Measurements from ENCODE around the gene RHCG.

Gene RHCG

DNA sequence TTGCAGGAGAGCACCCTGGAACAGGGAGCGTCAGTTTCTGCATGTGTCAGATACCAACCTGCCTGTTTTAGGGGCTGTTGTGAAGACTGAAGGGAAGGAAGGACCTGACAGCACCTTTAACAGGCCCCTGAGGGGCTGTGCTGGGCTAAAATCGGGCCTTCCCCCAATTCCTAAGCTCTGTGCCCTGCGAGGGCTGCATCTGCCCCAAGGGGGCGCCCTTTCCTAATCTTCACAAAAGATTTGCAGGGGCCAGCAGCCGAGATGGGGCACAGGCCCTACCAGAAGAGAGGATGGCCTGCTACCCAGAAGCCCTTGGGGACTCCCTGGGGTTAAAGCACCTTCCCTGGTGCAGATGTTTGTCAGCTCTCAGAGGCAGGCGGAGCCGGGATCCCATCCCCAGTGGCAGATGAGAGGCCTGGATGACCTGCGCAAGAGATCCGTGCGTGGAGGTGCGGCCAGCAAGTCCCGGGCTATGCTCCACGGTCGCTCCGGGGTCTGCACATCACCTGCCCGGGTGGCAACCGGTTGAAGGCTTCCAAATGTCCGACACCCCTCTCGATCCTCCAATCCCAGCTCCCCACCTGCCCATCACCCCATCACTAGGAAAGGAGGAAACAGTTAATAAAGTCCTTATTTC is 53.6 kb downstream of the RHCG start:
- peak; percentile 2 for DNase-seq

DNA sequence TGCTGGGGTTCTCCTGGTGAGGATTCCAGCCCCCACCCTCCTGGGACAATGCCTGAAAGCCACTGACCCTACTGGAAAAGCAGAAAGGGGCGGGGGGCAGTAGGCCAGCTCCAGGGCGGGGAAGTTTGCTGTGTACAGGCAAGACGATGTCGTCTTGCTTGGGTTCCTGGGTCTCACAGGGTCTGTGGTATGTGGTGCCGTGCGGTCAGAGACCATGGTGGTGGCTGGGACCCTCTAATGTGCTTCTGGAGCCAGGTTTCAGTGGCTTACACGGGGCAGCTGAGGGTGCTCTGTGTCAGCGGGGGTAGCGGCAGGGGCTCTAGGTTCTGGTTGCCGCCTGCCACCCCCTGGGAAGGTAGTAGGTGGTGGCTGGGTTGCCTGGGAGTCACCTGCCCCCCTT is 54.2 kb downstream of the RHCG start:
- no peak for DNase-seq

DNA sequence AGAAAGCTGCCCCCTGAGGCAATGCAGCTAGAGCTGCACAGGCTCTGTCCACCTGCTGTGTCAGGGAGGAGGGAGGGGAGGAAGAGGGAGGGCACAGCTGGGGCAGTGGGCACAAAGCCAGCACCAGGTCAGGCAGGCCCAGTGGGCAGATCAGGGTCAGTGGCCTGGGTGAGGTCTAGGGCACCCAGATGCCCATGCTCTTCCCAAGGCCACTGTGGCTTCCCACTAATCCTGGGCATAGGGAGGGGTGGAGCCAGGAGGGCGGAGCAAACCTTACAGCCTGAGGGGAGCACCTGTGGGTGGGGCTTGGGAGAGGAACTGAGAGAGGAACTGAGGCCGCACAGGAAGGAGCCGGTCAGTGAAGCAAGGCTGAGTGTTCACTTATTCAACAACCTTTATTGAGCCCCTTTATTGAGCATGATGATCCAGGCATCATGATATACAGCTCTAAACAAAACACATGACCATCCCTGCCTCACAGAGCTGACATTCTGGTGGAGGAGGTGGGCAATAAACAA is 55.0 kb downstream of the RHCG start:
- DNase-seq = no peak

DNA sequence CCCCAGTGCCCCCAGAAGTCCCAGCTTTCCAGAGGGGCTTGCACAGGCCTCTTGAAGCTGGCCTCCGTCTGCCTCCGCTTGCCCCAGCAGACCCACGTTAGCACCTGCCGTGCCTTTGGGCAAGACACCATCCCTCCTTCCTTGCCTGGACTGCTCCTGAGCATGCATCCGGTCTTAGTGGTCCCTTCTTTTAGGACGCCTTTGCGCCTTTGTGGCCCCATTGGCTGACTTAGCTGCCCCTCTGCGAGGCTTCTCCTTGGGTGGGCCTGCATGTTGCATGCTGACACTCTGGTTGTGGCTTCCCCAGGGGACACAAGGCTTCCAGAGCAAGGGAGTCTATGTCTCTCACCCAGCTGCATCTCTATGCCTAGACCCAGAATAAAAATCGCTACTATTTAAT is 56.6 kb downstream of the RHCG start:
- DNase-seq = no peak

DNA sequence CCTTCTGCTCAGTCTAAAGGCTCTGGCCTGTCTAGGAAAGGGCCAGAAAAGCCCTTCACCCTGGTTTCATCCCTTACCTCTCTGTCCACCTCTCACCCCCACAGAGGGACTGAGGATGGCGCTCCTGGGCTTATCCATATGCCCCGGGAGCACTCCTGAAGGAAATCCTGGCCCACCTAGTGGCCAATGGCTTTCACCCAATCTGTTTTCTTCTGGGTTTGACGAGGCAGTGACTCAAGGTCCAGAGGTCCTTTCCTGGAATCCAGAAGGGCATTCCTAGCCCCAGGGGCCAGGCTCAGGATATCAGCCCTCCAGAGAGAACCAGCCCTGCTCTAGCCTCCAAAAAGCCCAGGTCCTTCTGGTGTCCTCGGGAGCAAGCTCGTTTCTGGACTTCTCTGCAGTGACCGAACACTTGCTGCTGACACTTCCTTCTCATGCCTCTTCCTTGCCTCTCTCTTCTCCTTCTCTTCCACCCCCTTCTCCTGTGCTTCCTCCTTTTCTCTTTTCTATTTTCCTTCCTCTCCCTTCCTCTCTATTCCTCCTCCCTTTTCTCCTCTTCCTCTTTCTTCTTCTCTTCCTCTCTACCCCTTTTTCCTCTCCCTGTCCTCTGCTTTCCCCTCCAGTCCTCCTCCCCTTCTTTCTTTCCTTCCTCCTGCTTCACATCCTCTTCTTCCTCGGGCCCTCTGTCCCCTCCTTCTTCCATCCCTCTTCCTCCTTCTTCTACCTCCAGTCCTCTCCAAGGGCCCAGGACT is 59.6 kb downstream of the RHCG start:
- DNase-seq = no peak

DNA sequence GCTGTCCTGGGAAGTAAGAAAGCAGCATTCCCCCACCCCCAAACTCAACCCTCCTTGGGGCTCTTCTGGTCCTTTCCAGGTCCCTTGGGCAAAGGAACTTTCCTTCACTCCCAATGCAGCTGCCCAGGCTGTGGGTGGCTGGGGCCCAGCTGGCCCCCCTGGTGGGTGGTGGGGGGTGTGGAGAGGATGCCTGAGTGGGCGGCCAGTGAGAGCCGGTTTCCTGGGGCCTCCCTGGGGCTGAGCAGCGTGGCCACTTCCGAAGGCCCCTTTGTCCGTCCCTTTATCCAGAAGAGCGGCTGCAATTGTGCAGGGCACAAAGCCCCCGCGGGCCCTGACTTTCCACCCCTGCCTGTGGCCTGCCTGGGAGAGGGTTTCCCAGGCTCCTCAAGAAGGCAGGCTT is 61.0 kb downstream of the RHCG start:
- DNase-seq = no peak

DNA sequence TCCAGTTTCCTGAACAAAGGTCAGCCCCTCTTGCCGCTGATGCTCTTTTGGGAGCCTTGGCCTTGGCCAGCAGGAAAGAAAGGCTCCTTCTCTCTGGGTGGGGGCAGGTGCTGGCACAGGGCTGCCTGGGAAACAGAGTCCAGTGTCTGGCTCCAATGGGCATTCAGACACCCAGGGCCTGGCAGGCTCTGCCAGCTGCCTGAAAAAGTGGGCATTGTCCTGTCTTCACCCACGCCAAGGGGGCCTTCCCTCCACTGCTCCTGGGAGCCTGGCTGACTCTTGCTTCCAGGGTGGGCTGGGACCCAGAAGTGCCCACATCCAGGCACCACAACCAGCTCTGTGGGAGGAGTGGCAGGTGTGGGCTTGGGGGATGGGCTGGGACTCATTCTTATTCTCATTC is 62.7 kb downstream of the RHCG start:
- DNase-seq = no peak

DNA sequence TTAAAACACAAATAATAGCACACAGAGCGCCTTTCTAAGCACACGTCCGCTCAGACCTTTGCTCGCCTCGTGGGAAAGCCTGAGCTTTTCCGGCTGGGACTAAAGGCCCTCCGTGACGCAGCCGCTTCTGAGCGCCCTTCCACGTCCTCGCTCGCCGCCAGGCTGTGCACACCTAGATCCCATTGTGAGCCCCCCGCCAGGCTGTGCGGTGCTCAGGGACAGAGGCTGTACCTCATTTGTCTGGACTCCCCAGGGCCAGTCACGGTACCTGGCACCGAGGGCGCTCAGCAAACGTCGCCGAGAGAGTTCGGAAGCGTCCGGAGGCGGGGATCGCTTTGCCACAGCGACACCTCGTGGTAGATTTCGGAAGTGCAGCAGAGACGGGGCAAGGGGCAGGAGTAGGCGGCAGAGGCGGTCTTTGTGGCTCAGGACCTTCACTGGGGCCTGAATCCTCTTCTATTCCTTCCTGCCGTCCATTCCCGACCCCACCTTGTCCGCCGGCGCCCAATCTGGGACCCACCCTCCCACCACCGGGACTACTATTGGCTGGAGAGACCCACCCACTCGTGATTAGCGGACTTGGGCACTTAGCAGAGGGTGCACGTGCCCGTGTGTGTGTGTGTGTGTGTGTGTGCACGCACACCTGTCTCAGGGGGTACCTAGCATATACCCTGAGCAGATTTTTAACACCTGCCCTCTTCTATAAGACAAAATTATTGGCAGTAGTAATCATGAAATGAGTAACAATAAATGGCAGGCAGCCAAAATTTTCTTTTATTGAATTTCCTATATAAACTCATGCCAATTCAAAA is 65.6 kb downstream of the RHCG start:
- peak; percentile 79 for DNase-seq

DNA sequence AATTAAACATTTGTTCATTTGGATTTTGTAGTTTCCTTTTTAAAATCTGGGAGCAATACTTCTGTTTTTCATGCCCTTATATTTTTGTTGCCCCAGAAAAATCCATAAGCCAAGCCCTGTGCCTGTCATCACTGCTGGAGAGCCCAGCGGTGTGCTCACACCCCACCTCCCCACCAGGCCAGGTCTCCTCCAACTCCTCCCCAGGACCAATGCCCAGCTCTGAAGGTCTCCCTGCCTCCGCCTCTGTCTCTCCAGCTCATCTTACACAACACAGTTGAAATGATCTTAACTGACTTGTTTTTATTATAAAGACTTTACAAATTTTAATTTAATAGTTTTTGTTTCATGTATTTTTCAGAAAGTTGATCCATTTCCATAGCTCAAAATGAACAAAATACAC is 66.4 kb downstream of the RHCG start:
- no peak for DNase-seq

DNA sequence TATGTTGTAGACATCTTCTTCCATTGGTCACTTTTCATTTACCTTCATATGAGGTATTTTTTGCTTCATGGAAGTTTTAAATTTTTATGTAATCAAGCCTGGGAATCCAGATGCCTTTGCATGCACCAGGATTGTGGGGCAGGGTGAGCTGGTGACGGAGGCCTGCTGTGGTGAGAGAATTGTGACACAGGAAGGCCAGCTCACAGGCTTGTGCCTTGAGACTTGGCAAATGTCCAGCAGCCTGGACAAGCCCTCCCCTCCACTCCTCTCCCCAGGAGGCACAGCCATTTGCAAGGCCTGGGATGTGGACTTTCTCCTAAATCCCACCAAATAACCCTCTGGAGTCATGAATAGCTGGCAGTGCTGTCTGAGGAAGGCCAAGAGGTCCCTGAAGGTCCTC is 67.4 kb downstream of the RHCG start:
- DNase-seq = no peak

DNA sequence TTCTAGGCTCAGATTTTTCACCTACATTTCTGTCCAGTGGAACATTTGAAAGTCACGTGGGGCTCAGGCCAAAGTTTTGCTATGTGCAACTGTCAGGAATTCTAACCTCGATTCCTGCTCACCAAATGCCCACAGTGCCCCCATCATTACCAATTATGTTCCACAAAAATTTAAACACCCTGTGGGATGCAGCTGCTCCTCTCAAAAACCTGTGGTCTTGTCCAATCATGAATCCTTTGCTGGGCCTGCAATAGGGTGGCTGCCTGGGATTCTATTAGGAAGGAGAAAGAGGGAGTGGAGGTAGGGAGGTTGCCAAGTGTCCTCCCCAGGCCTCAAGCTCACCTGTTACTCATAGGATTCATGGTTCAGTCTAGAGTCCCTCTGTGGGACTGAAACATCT is 68.1 kb downstream of the RHCG start:
- no peak for DNase-seq

DNA sequence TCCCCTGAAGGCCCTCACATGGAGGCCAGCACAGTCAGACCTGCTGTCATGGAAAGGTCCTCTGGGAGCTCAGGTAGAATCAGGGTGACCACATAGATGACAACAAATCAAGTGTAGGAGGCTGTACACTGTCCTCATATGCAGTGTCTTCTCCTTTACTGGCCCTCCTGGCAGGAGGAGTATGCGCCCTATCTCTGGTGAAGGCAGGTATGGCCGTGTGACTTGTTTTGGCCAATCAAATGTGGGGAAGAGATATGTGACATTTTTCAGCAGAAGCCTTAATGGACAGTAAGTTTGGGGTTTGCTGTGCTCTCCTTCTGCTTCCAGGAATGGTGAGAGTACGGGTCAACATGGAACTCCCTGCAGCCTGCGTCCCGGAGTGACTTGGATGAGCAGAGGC is 69.9 kb downstream of the RHCG start:
- no peak for DNase-seq

DNA sequence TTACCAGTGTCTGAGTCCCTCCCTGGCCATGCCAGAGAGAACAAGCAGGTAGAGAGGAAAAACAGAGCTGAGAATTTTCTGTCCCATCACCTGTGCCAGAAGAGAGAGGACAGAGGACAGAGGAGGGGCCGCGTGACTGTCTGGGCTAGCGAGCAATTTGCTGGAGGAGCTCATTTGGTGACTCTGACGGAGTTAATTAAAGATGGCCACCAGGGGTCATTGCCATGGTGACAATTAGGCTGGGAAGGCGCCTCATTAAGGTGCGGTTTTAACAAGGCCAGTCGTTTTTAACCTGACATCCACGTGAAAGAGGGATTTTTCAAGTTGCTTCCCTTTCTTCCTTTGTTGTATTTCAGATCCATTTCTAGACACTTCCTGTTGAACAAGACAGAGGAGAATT is 72.4 kb downstream of the RHCG start:
- no peak for DNase-seq

All from effector CD8-positive, alpha-beta T cell (primary cell).